Suppressor macrophage treated with lipopolysaccharide for 1 hour (primary cell): ENCODE data around the gene ZDHHC1.
"Not testable (repeated sequence)": the region's sequence is repeated elsewhere in the genome, so short reads cannot be mapped to it uniquely, and the experiment has no call there.

Experiments used
- DNase-seq, 3 donors: peaks; one replicate each; pipeline ENCODE4 v3.0.0-alpha.2; 2020 to 2022

Gene ZDHHC1

GRCh38 chr16:67392301-67393059 is 23.8 kb downstream of the ZDHHC1 start:
- no peak for DNase-seq

GRCh38 chr16:67391424-67392300 is 24.6 kb downstream of the ZDHHC1 start:
- no peak for DNase-seq

GRCh38 chr16:67390816-67391423 is 25.4 kb downstream of the ZDHHC1 start:
- DNase-seq = no peak

GRCh38 chr16:67389911-67390815 is 26.1 kb downstream of the ZDHHC1 start:
- DNase-seq = peak; percentile 94 to 98 (median 97)

- no peak for DNase-seq
Observed at GRCh38 chr16:67388591-67388990, 27.7 kb downstream of the ZDHHC1 start.

GRCh38 chr16:67388191-67388590 is 28.1 kb downstream of the ZDHHC1 start:
- DNase-seq = no peak

- no peak for DNase-seq
Observed at GRCh38 chr16:67387479-67388079, 28.7 kb downstream of the ZDHHC1 start.

GRCh38 chr16:67386861-67387455 is 29.3 kb downstream of the ZDHHC1 start:
- no peak for DNase-seq

GRCh38 chr16:67384778-67385510 is 31.3 kb downstream of the ZDHHC1 start:
- no peak for DNase-seq

- DNase-seq = peak; percentile 33 to 54 (median 53)
Observed at GRCh38 chr16:67383284-67383683, 33.0 kb downstream of the ZDHHC1 start.

GRCh38 chr16:67378642-67379041 is 37.6 kb downstream of the ZDHHC1 start:
- no peak for DNase-seq

- not testable (repeated sequence) for DNase-seq
Observed at GRCh38 chr16:67376012-67376411, 40.3 kb downstream of the ZDHHC1 start.

GRCh38 chr16:67372664-67373063 is 43.6 kb downstream of the ZDHHC1 start:
- DNase-seq = peak; percentile 46 to 79 (median 73)

- no peak for DNase-seq
Observed at GRCh38 chr16:67370661-67371060, 45.6 kb downstream of the ZDHHC1 start.

- peak; percentile 11 to 54 (median 51) for DNase-seq
Observed at GRCh38 chr16:67364600-67365235, 51.6 kb downstream of the ZDHHC1 start.

GRCh38 chr16:67361038-67361437 is 55.2 kb downstream of the ZDHHC1 start:
- DNase-seq = no peak

GRCh38 chr16:67359540-67360269 is 56.6 kb downstream of the ZDHHC1 start:
- not testable (repeated sequence) for DNase-seq

- DNase-seq = no peak
Observed at GRCh38 chr16:67357561-67357960, 58.7 kb downstream of the ZDHHC1 start.

GRCh38 chr16:67356396-67356795 is 59.9 kb downstream of the ZDHHC1 start:
- no peak for DNase-seq

GRCh38 chr16:67352463-67352862 is 63.8 kb downstream of the ZDHHC1 start:
- not testable (repeated sequence) for DNase-seq
